ENCODE data around the gene SYNPO2L. TPM values are rescaled to one million over a fixed set of nuclear protein-coding genes. Genes with fewer than 3 reads are reported as not detected.

SYNPO2L gene
- polyA plus RNA-seq, 1 experiment, result 0.05 TPM

DNA sequence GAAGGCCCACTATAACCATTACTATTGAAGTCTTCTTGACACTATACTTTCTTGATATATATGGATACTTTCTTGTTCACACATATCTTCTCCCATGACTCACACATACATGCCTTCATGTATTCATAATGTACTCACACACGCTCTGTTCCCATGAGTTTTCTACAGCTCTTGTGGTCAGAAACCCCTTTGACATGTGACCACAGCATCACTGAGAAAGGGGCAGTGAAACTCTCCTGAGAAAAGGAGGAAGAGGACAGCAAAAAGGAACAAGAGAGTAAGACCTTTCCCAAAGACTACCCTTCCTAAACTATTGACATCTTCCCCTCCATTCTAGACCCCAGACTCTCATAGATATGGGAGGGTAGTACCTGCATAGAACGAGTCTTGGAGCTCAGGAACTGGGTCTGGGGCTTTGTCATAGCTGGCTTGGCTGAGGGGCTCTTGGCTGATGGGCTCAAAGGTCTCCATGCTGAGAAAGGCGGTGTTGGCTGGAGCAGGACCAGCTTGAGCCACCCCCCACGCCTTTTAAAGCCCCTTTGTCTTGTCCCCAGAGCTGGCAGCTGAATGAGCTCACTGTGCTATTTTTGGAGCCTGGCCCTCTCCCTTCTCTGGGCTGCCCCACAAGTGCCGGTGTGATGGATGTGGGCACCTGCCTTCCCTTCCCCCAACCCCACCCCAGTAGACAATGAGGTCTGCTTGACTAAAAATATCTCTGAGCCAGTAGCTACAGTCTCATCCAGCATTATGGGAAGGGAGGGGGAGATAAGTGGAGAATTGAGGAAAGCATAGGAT is 5.1 kb downstream of the SYNPO2L start:
- no peaks in the 10 kb centered on the region for H3K36me3 ChIP-seq (ENCODE audit: control insufficient read depth, insufficient read depth, low read length)
- no peaks in the 10 kb centered on the region for H3K27me3 ChIP-seq (ENCODE audit: control insufficient read depth, insufficient read depth, low read length)
- POLR2A ChIA-PET, result no interaction called here
- TF ChIP-seq, protein P1, sequence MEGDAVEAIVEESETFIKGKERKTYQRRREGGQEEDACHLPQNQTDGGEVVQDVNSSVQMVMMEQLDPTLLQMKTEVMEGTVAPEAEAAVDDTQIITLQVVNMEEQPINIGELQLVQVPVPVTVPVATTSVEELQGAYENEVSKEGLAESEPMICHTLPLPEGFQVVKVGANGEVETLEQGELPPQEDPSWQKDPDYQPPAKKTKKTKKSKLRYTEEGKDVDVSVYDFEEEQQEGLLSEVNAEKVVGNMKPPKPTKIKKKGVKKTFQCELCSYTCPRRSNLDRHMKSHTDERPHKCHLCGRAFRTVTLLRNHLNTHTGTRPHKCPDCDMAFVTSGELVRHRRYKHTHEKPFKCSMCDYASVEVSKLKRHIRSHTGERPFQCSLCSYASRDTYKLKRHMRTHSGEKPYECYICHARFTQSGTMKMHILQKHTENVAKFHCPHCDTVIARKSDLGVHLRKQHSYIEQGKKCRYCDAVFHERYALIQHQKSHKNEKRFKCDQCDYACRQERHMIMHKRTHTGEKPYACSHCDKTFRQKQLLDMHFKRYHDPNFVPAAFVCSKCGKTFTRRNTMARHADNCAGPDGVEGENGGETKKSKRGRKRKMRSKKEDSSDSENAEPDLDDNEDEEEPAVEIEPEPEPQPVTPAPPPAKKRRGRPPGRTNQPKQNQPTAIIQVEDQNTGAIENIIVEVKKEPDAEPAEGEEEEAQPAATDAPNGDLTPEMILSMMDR (IDR thresholded peaks at IDR 0.05; ENCODE audit: insufficient read depth, low read depth, low read length), result no peak
- DNase-seq (ENCODE audit: low read depth), result peak; percentile 19
- CTCF ChIA-PET, result interaction anchor here (1.0 to 10.6 kb wide), 3 partner anchors 121 to 229 kb away, joined by 4 to 181 read pairs (median 6); no protein-coding TSS in a partner anchor
- H3K4me3 ChIP-seq (ENCODE audit: low read depth, low read length), result no peak overlapping the region

DNA sequence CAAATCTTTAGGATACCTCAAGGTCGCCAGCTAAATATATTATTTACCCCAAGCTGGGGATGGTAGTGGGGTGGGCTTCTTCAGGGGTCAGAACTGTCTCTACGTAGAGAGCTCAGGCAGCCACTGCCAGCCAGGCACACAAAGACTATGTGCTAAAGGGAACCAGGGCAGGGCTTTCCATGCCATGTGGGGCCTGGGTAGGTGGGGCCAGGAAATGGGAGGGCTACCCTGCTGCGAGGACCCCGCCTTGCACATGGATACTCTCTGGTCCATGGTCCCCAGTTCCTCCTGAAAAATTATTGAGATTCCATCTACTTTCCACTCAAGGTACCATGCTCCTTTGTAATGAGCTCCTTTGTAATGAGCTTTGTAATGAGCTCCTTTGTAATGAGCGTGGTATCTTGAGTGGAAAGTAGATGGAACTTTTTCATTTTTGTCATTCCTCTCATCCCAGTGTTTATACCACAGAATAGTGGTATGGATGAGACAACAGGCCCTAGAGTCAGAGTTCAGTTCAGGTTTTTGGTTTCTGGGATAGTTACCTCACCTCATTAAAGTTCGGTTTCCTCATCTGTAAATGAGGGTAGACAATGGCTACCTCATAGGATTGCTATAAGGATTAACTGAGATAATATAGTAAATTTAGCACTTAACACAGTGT is 5.8 kb downstream of the SYNPO2L start:
- peak; percentile 12 for DNase-seq (ENCODE audit: low read depth)
- TF ChIP-seq, protein P1 (IDR thresholded peaks at IDR 0.05; ENCODE audit: insufficient read depth, low read depth, low read length), result no peak
- no peaks in the 10 kb centered on the region for H3K36me3 ChIP-seq (ENCODE audit: control insufficient read depth, insufficient read depth, low read length)
- CTCF ChIA-PET, result interaction anchor here (10.6 kb wide), 1 partner anchor 120 kb away, joined by 181 read pairs; no protein-coding TSS in a partner anchor
- H3K4me3 ChIP-seq (ENCODE audit: low read depth, low read length), result no peak overlapping the region
- POLR2A ChIA-PET, result no interaction called here
- no peaks in the 10 kb centered on the region for H3K27me3 ChIP-seq (ENCODE audit: control insufficient read depth, insufficient read depth, low read length)

DNA sequence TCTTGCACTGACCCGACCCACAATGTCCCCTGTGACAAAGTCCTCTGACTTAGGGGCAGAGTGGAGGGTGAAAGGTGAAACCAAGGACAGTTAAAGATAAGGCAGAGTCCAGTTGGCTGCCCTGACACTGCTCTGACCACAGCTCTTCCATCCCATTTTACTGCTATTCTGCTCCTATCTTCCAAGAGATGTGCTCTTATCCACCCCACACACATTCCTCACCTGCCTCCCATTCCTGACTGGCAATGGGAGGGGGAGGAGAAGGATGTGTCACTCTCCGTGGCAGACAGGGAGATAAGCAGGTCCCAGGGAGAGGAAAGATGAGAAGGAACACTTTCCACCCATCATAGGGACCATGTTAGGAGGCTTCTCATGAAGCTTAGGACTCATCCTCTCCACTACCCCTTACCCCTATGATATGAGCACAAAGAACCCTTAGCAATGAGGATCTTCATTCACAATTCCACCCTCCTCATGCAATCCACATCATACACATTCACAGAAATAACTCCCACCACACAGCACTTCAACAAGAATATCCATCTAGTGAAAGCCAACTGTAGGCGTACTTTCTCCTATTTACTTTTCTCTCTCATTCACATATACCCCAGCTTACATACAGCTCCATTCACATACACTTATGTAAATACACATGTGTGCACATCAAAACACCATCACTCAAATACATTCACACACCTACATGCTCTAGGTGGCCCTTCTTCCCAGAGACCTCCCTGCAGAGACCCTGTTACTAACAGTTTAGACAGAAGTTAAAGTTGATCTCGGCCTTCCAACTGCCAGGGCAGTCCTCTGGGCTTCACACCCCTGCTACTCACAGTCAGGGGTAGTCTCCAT is 6.6 kb downstream of the SYNPO2L start:
- CTCF ChIA-PET, result interaction anchor here (0.8 to 10.6 kb wide), 3 partner anchors 9 to 119 kb away, joined by 3 to 181 read pairs (median 5); no protein-coding TSS in a partner anchor
- Histone ChIP-seq H3K36me3 (ENCODE audit: control insufficient read depth, insufficient read depth, low read length) (no peaks in the 10 kb centered on the region), H3K27me3 (ENCODE audit: control insufficient read depth, insufficient read depth, low read length) (no peaks in the 10 kb centered on the region), H3K4me3 (ENCODE audit: low read depth, low read length) (no peak overlapping the region)
- TF ChIP-seq, protein P1 (IDR thresholded peaks at IDR 0.05; ENCODE audit: insufficient read depth, low read depth, low read length), result no peak
- DNase-seq (ENCODE audit: low read depth), result no peak
- POLR2A ChIA-PET, result interaction anchor here (0.6 kb wide), 1 partner anchor 73 kb away, joined by 12 read pairs; no protein-coding TSS in a partner anchor

DNA sequence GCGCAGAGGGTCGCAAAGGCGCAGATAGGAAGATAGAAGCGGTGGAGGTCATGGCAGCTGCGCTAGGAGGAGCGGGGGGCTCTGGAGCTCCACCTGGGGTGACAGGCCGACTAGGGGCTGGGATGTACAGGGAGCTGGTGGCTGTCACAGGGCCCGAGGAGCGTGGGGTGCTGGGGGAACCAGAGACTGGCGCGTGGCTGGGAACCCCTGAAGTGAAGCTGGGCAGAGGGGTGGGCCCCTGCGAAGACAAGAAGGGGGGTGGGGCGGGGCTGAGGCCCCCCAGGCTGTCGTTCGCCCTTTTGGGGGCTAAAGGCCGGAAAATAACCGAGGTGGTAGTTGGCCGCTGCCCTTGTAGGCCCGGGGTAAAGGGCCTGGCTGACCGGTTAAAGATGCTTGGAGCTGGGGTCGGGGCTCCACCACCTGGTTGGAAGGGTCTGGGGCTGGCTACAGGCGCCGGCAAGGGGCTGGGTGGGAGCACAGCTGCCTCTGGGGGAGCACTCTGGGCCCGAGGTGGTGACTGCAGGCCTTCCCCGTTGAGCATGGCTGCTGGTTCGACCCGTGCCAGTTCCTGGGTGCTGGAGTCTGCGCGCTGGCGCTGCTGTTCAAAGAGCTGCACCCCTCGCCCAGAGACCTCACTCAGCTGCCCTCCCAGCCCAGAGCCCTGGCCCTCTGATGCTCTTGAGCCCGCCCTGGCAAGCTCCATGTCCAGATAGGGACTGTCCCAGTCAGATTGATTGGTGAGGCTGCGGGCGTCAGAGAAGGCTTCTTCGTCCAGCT is 7.8 kb downstream of the SYNPO2L start:
- ChIA-PET CTCF (interaction anchor here (0.6 to 10.6 kb wide), 6 partner anchors 10 to 1691 kb away, joined by 3 to 181 read pairs (median 4); partner anchors contain the start of gene PPP3CB), POLR2A (interaction anchor here (0.6 kb wide), 1 partner anchor 72 kb away, joined by 12 read pairs; no protein-coding TSS in a partner anchor)
- Histone ChIP-seq H3K27me3 (ENCODE audit: control insufficient read depth, insufficient read depth, low read length) (no peaks in the 10 kb centered on the region), H3K4me3 (ENCODE audit: low read depth, low read length) (peak overlapping the region; percentile 32), H3K36me3 (ENCODE audit: control insufficient read depth, insufficient read depth, low read length) (no peaks in the 10 kb centered on the region)
- DNase-seq (ENCODE audit: low read depth), result no peak
- TF ChIP-seq, protein P1 (IDR thresholded peaks at IDR 0.05; ENCODE audit: insufficient read depth, low read depth, low read length), result no peak
